Measurements from ENCODE around the gene ITGB3BP.
"Not testable (repeated sequence)": the region's sequence is repeated elsewhere in the genome, so short reads cannot be mapped to it uniquely, and the experiment has no call there.

The ITGB3BP gene

GRCh38 chr1:63501256-63501655, 21.8 kb downstream of the ITGB3BP start:
- ATAC-seq: no peak

- no peak for ATAC-seq
These were observed 24.9 kb downstream of the ITGB3BP start for GRCh38 chr1:63498106-63498505.

DNA sequence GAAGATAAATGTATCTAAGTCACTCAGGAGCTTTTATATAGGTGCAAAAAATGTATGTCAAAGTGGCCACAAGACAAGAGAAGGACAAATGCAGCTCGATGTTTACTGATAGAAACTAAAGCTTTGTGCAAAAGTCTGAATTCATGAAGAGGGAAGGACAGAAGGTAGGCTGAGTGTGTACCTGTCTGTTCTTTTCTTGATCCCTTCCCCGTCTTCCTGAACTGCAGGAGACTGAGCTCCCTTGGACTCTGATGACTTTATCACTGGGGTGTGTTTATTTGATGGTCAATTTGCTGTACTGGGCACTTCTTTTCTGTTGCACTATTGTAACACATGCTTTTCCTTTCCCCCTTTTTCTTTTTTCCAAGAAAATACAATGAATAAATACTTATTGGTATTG, 25.4 kb downstream of the ITGB3BP start:
- ATAC-seq: no peak

DNA sequence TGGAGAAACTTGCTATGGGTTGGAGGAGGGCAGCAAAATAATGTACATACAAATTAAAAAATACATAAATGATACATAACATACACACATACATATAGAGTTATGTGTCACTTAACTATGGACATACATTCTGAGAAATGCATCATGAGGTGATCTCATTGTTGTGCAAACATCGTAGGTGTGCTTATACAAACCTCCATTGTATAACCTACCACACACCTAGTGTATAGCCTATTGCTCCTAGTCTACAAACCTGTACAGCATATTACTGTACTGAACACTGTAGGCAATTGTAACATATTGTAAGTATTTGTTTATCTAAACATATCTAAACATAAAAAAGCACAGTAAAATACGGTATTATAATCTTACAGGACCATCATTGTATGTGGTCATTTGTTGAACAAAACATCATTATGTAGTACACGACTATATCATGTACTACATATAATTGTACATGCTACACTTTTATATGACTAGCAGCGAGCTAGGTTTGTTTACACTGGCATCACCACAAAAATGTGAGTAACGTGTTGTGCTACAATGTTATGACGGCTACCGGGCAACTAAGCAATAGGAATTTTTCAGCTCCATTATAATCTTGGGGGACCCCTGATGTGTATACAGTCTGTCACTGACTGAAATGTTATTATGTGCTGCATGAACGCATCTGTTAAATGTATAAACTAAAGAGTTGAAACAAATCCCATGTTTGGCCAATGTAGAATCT, 35.5 kb downstream of the ITGB3BP start:
- ATAC-seq: no peak

GRCh38 chr1:63486629-63487028, 36.4 kb downstream of the ITGB3BP start:
- no peak for ATAC-seq

GRCh38 chr1:63480057-63480456, 43.0 kb downstream of the ITGB3BP start:
- ATAC-seq: no peak

- no peak for ATAC-seq
These were observed 47.3 kb downstream of the ITGB3BP start for GRCh38 chr1:63475761-63476160.

GRCh38 chr1:63468683-63469082, 54.3 kb downstream of the ITGB3BP start:
- ATAC-seq: not testable (repeated sequence)

GRCh38 chr1:63466759-63467158, 56.3 kb downstream of the ITGB3BP start:
- no peak for ATAC-seq

- no peak for ATAC-seq
These were observed 56.8 kb downstream of the ITGB3BP start for GRCh38 chr1:63466181-63466580.

GRCh38 chr1:63463248-63463647, 59.8 kb downstream of the ITGB3BP start:
- ATAC-seq: no peak

GRCh38 chr1:63461661-63462230, 61.3 kb downstream of the ITGB3BP start:
- ATAC-seq: no peak

- ATAC-seq: no peak
These were observed 64.3 kb downstream of the ITGB3BP start for GRCh38 chr1:63458750-63459149.

DNA sequence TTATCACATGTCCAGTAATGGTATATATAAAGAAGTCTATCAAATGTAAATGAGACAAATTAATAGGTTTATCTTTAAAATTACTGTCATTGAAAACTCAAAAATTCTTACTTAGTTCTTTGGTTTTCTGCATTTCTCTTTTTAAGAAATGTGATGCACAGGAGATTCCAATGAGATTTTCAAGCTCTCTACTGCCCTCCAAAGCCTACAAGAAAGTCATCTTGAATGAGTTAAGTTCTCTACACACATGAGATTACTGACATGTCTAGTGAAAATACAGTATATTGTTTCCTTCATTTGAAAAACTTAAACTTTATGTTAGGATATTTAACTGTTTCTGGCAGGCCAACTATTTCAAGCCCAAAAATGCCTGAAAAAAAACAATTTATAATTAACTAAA, 68.8 kb downstream of the ITGB3BP start:
- no peak for ATAC-seq

DNA sequence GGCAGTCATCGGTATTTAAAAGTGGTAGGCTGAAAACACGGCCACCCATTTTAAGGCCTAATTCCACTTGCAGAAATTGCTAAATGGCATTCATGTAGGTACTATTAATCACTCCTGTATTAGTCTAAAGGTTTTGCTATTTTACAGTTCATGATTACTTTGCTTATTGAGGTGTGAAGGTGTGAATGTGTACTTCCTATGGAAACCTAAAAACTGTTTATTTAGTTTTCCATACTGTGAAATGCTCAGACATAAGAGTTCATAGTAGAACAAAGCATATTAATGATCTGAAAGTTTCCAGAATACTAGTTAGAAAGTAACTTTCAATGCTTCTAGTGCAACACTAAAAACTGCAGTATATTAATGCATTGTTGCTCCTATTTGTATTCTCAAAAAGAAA, 69.8 kb downstream of the ITGB3BP start:
- no peak for ATAC-seq

GRCh38 chr1:63450416-63450815, 72.6 kb downstream of the ITGB3BP start:
- no peak for ATAC-seq

DNA sequence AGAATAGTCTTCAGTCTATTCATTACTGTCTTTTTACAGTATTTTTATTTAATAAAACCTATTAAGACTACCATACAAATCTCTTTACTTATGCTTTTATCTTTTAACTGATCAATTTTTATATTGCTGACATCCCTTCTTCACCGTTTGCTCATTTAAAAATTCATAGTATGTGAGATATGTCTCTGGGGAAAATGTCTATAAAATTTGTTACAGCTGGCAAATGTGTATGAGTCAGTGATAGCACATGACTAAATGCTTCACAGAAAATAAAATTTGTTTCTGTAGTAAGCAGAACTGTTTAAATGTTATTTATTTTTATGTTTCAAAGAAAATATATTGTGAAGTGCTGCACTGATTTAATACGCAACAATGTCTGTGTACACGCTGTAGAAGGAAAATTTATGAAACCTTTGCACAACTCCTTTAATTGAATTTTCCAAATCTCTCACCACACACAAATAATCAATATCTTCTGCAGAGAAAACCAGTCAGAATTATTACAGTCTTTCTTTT, 74.2 kb downstream of the ITGB3BP start:
- no peak for ATAC-seq

GRCh38 chr1:63442141-63442475, 80.9 kb downstream of the ITGB3BP start:
- ATAC-seq: no peak

GRCh38 chr1:63435161-63435560, 87.9 kb downstream of the ITGB3BP start:
- ATAC-seq: no peak

- no peak for ATAC-seq
These were observed 93.7 kb downstream of the ITGB3BP start for GRCh38 chr1:63429281-63429680.

GRCh38 chr1:63428815-63429214, 94.2 kb downstream of the ITGB3BP start:
- no peak for ATAC-seq

DNA sequence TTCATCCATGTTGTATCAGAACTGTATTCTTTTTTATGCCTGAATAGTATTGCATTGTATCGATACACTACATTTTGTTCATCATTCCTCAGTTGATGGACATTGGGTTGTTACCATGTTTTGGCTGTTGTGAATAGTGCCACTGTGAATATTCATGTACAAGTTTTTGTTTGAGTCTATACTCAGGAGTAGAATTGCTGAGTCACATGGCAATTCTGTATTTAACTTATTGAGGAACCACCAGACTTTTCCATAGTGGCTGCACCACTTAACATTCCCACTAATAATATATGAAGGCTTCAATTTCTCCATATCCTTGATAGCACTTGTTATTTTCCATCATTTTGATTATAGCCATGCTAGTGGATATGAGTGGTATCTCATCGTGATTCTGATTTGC, 99.4 kb downstream of the ITGB3BP start:
- ATAC-seq: no peak

DNA sequence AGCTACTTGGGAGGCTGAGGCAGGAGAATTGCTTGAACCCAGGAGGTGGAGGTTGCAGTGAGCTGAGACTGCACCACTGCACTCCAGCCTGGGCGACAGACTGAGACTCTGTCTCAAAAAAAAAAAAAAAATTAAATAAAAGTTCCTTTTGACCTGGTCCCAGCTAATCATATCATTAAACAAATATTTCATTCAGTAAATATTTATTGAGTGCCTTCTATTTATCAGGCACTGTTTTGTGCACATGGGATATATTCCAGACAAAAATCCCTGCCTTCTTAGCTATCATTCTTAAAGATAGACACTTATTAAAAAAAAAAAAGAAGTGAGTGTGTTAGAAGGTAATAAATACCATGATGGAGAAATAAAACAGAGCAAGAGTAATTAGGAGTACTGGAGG, 102.3 kb downstream of the ITGB3BP start:
- not testable (repeated sequence) for ATAC-seq

DNA sequence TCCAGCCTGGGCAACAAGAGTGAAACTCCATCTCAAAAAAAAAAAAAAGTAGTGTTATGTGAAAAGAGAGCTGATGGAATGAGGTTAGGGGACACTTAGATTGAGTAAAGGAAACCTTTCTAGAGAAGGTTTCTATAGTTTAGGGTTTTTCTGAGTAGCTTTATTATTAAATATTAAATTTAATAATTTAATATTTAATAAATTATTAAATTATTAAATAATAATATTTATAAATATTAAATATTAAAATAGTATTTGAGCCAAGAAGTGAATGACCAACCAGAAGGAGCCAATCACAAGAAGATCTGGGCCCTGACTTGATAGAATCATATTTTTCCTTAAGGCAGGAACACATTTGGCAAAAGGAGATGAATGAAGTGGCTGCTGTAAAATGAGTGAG, 104.9 kb downstream of the ITGB3BP start:
- no peak for ATAC-seq

Measured in activated CD4-positive, CD25-positive, alpha-beta regulatory T cell treated with anti-CD3 and anti-CD28 coated beads, Interleukin-2, amount 50 U/mL, for 24 hours (primary cell).